Pulmonary artery endothelial cell (primary cell): ENCODE measurements around the gene CTR9. TPM values are rescaled to one million over a fixed set of nuclear protein-coding genes. Genes with fewer than 3 reads are reported as not detected.
"Not testable (repeated sequence)": the region's sequence is repeated elsewhere in the genome, so short reads cannot be mapped to it uniquely, and the experiment has no call there.

Experiments used
- DNase-seq: peaks from one replicate; pipeline ENCODE4 v3.0.0-alpha.2; 2011; ENCODE audit warnings: low read depth, low spot score
- total RNA-seq: library from RNA; depleted of rRNA; stranded (reverse); fragments of >200 nt; gene quantifications from 2 replicates; pipeline ENCODE4 v1.2.3, GENCODE V29; 2014

Gene CTR9
- total RNA-seq, 1 donor from 2014 or later, result 30.2 TPM

DNA sequence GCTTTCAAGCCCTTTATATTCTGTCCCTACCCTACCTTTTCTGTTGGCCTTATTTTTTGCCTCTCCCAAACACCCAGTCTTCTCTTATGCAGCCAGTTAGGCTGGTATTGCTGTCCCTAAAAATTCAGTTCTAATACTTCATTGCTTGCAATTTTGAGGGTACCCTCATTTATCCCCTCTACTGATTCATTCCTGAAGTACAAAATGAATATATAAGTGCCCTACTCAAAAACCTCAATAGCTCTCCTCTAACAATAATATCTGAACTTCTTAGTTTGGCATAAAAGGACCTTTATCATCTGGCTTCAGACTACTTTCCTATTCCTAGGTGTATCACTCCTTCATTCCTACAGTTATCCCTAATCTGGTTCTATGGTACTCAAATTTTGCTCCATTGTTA lies 62.9 kb downstream of the CTR9 start:
- DNase-seq, result no peak

DNA sequence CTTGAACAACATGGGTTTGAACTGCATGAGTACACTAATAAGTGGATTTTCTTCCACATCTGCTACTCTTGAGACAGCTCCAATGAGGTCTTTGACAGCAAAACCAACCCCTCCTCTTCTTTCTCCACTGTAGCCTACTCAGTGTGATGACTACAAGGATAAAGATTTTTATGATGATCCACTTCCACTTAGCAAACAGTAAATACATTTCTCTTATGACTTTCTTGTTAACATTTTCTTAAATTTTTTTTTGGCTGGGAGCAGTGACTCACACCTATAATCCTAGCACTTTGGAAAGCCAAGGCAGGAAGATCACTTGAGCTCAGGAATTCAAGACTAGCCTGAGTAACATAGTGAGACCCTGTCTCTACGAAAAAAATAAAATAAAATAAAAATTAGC lies 67.5 kb downstream of the CTR9 start:
- DNase-seq, result no peak

DNA sequence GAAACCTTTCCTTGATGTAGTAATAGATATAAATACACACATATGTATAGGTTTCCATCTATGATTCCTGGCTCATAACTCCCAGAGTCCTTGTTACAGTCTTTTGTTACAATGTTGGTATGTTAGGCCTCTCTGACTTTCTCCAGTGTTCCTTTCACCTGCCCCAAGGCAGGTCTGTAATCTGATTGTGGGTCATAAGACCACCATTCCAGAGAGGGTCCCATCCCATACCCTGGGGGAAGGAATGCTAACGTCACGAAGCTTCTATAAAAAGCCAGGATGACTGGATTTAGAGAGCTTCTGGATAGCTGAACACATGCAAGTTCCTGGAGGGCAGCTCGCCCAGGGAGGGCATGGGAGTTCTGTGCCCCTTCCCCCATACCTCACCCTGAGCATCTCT lies 71.4 kb downstream of the CTR9 start:
- DNase-seq, result not testable (repeated sequence)

DNA sequence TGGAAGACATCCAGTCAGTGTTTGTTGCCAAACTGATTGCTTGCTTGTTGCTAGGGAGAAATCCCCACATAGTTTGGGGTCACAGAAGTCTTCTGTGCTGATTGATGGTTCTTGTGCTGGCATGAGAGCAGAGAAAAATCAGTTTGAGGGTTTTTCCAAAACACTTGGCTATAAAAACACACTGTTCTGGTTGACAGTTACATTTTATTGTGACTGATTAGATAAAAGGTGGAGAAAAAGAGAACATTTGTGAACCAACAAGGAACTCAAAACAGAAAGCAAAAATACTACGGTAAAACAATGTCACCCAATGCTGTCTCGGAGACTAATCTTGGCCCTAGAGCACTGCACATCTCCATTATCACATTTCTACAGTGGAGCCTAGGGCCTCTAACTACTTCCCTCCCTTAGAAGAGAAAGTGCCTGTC lies 72.1 kb downstream of the CTR9 start:
- no peak for DNase-seq

DNA sequence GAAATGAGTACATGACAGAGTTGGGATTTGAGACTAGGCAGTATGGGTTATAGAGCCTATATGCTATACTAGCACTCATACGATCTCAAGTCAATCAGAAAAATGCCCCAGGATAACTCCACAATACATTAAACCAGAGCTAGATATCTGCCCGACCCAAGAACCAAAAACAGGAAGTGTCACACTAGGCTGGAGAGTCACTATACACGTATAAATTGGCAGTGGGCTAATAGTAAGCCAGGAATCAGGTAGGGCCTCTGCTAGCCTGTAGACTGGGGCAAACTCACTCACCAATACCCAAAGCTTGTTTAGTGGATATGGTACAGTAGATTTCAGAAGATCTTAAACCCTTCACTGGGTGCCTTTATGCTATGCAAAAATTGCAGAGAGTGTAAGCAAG lies 73.8 kb downstream of the CTR9 start:
- DNase-seq, result no peak

DNA sequence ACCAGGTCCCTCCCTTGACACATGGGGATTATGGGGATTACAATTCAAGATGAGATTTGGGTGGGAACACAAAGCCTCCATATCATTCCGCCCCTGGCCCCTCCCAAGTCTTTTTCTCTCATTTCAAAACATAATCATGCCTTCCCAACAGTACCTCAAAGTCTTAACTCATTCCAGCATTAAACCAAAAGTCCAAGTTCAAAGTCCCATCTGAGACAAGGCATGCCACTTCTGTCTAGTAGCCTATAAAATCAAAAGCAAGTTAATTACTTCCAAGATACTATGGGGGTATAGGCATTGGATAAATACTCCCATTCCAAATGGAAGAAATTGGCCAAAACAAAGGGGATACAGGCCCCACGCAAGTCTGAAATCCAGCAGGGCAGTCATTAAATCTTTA lies 77.4 kb downstream of the CTR9 start:
- DNase-seq, result no peak

DNA sequence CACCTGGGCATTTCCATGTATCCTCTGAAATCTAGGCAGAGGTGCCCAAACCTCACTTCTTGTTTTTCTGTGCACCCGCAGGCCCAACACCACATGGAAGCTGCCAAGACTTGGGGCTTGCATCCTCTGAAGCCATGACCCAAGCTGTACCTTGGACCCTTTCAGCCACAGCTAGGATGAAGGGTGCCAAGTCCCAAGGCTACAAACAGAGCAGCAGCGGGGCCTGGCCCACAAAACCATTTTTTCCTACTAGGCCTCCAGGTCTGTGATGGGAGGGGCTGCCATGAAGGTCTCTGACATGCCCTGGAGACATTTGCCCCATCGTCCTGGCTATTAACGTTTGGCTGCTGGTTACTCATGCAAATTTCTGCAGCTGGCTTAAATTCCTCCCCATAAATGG lies 78.1 kb downstream of the CTR9 start:
- no peak for DNase-seq

Other genes with a start within 250 kb of the CTR9 start
- gene RNF141, start 210.1 kb upstream of the CTR9 start, total RNA-seq, result 22.7 and 36.1 TPM in 2 replicates
- gene LYVE1, start 182.6 kb upstream of the CTR9 start, total RNA-seq, result 0.81 and 2.2 TPM in 2 replicates
- 0.13 and 0.25 TPM in 2 replicates for gene IRAG1, start 57.5 kb upstream of the CTR9 start, total RNA-seq
- gene EIF4G2, start 57.7 kb downstream of the CTR9 start, total RNA-seq, result 884 and 1,127 TPM in 2 replicates
- gene ZBED5, start 106.8 kb downstream of the CTR9 start, total RNA-seq, result 15.2 and 16.1 TPM in 2 replicates